T-cell (primary cell): ENCODE data around the gene PRSS16. TPM values are rescaled to one million over a fixed set of nuclear protein-coding genes. Genes with fewer than 3 reads are reported as not detected.

ENCODE experiments used
- ATAC-seq, 4 experiments: fragments of 200-7000 bp in 3 of 4; fragments of 150-1000 bp in 1 of 4; cut with Tn5 transposase; replicated peaks in 1 of 4; 1 replicate in 3 of 4; 2 replicates in 1 of 4; pipeline ENCODE4 v1.10.0; 2021; ENCODE audit warnings: moderate library complexity in 3 of 4, mild to moderate bottlenecking in 2 of 4, moderate number of reproducible peaks in 1 of 4
- CTCF ChIA-PET, 2 donors: fragments of 300-600 bp; sonication (Branson Sonifier 250); formaldehyde crosslinking; loops; one replicate each; lab custom pipeline; 2022; ENCODE audit warnings: antibody characterized with exemption in 2 of 2; lab: Charles Lee
- POLR2A ChIA-PET, 2 donors: fragments of 300-600 bp; sonication (Branson Sonifier 250); formaldehyde crosslinking; loops; one replicate each; lab custom pipeline; 2022; ENCODE audit warnings: antibody characterized with exemption in 2 of 2; lab: Charles Lee
- DNase-seq, 35 experiments: peaks; one replicate each; pipeline versions ENCODE4 v3.0.0 to v3.0.0-alpha.2; 2013 to 2023
- H3K27ac ChIP-seq: one replicate; pipeline ENCODE4 v1.5.1; 2013; ENCODE audit warnings: low read length
- H3K27me3 ChIP-seq, 2 experiments: replicated peaks in 1 of 2; 1 replicate in 1 of 2; 2 replicates in 1 of 2; pipeline versions ENCODE4 v1.6.1 to v1.7.0; 2013; ENCODE audit warnings: low read length in 1 of 2, mixed read lengths in 1 of 2; ENCODE audit not compliant: control insufficient read depth in 2 of 2, insufficient read depth in 2 of 2; ENCODE audit errors: extremely low read depth in 1 of 2
- H3K36me3 ChIP-seq, 2 donors: 1 replicate in 1 of 2; 2 replicates in 1 of 2; pipeline versions ENCODE4 v1.6.1 to v1.7.0; 2013; ENCODE audit warnings: low read length in 1 of 2; ENCODE audit not compliant: control insufficient read depth in 2 of 2, insufficient read depth in 1 of 2; ENCODE audit errors: extremely low read depth in 1 of 2
- H3K4me1 ChIP-seq, 2 experiments: 1 replicate in 1 of 2; 2 replicates in 1 of 2; pipeline versions ENCODE4 v1.6.1 to v1.7.0; 2013; ENCODE audit warnings: low read length in 2 of 2, mixed read lengths in 1 of 2; ENCODE audit not compliant: insufficient read depth in 2 of 2, control insufficient read depth in 1 of 2; ENCODE audit errors: extremely low read depth in 1 of 2
- H3K4me3 ChIP-seq, 2 donors: 1 replicate in 1 of 2; 2 replicates in 1 of 2; pipeline versions ENCODE4 v1.5.1 to v1.7.0; 2013; ENCODE audit warnings: mild to moderate bottlenecking in 2 of 2, low read length in 1 of 2, moderate library complexity in 1 of 2; ENCODE audit not compliant: control insufficient read depth in 1 of 2; ENCODE audit errors: extremely low read depth in 1 of 2
- H3K9me3 ChIP-seq: 2 replicates; pipeline ENCODE4 v1.7.0; 2013
- H3K27ac Mint-ChIP-seq, 2 donors: one replicate each; pipeline ENCODE4 v1.8.0; 2020 to 2021; ENCODE audit warnings: mild to moderate bottlenecking in 2 of 2, mixed read lengths in 2 of 2
- H3K27me3 Mint-ChIP-seq, 2 donors: one replicate each; pipeline ENCODE4 v1.8.0; 2021 to 2022; ENCODE audit warnings: mixed read lengths in 2 of 2
- H3K36me3 Mint-ChIP-seq: one replicate; pipeline ENCODE4 v1.8.0; 2021; ENCODE audit warnings: mixed read lengths
- H3K4me1 Mint-ChIP-seq, 3 donors: one replicate each; pipeline ENCODE4 v1.8.0; 2020 to 2022; ENCODE audit warnings: mixed read lengths in 3 of 3, mild to moderate bottlenecking in 1 of 3
- H3K4me3 Mint-ChIP-seq, 3 donors: one replicate each; pipeline ENCODE4 v1.8.0; 2020 to 2022; ENCODE audit warnings: mild to moderate bottlenecking in 3 of 3, mixed read lengths in 3 of 3, moderate library complexity in 3 of 3
- H3K9me3 Mint-ChIP-seq, 3 donors: one replicate each; pipeline ENCODE4 v1.8.0; 2020 to 2022; ENCODE audit warnings: mixed read lengths in 3 of 3
- WGBS: methylation state at CpG from one replicate; pipeline ENCODE4 v1.1.5; 2013; ENCODE audit warnings: missing lambda C conversion rate; ENCODE audit not compliant: insufficient coverage; 5-methylcytosine and 5-hydroxymethylcytosine counted together
- total RNA-seq, 35 experiments: library from RNA in 6 of 35; stranded (reverse) in 6 of 35; fragments of 120-200 nt in 1 of 35; gene quantifications; one replicate each; pipeline versions ENCODE4 v1.2.1 to v1.2.4 and lab custom pipeline; 2013 to 2026

PRSS16 gene
- total RNA-seq, 5 donors from 2014 or later (not counting 1 experiment from before 2014, with no cell fraction given) = 0.43 to 3.2 (median 2.1) TPM

DNA sequence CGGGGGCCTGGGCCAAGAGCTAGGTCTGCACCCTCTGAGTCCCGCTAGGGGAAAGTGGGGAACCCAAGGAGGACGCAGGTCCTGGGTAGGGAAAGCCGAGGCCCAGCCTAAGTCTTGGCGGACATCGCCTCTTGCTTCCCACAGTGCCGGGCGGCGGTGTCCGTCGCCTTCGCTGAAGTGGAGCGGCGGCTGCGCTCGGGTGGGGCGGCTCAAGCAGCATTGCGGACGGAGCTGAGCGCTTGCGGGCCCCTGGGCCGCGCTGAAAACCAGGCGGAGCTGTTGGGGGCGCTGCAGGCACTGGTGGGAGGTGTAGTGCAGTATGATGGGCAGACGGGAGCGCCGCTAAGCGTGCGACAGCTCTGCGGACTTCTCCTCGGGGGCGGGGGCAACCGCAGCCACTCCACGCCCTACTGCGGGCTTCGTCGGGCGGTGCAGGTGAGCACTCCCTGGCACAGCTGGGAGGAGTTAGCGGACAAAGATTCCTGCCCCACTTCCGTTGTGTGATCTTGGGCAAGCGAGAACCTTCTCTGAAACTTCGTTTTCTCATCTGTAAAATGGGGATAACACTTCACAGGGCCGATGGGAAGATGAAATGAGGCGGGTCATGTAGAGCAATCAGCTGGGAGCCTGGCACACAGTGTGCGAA, 4.2 kb downstream of the PRSS16 start:
- no peak overlapping the region for H3K27ac ChIP-seq
- no peak overlapping the region for H3K27ac Mint-ChIP-seq
- peak; percentile 81 to 92 (median 86) for ATAC-seq
- ChIA-PET POLR2A (no interaction called here), CTCF (interaction anchor here in 1 of 2 donors (0.7 kb wide), 1 partner anchor 125 kb away, joined by 7 read pairs; no protein-coding TSS in a partner anchor)
- H3K9me3 ChIP-seq = no peaks in the 10 kb centered on the region
- H3K9me3 Mint-ChIP-seq = no peaks in the 10 kb centered on the region
- peak; percentile 19 to 82 (median 49) for DNase-seq
- H3K27me3 Mint-ChIP-seq = peaks cover 53 to 69% of the 10 kb centered on the region in 2 donors
- WGBS = 5% methylated on average over 45 of the region's 46 CpGs
- no peaks in the 10 kb centered on the region for H3K36me3 ChIP-seq
- H3K4me3 Mint-ChIP-seq = peak overlapping the region; percentile 82 to 90 (median 84)
- H3K4me1 ChIP-seq = peaks cover 0 to 20% of the 10 kb centered on the region in 2 experiments
- peak overlapping the region; percentile 49 to 64 for H3K4me3 ChIP-seq
- peaks cover 28 to 52% of the 10 kb centered on the region in 2 experiments for H3K27me3 ChIP-seq
- H3K4me1 Mint-ChIP-seq = peaks cover 6 to 15% (median 12%) of the 10 kb centered on the region in 3 donors
- H3K36me3 Mint-ChIP-seq = no peaks in the 10 kb centered on the region

DNA sequence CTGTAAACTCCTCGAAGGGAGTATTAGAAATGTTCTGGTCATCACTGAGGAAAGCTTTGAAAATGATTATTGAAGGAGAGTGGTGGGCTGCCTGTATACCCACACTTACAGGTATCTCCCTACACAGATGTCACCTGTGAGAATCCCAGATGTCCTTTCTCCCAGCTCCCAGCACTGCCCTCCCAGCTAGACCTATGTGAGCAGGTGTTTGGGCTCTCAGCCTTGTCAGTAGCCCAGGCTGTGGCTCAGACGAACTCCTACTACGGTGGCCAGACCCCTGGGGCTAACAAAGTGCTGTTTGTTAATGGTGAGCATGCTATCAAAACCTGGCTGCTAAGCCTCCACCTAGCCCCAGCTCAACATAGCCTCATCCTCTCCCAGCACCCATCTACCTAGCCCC, 7.1 kb downstream of the PRSS16 start:
- Histone ChIP-seq H3K36me3 (no peaks in the 10 kb centered on the region), H3K27ac (no peak overlapping the region), H3K4me1 (peaks cover 0 to 20% of the 10 kb centered on the region in 2 experiments), H3K27me3 (peaks cover 20 to 51% of the 10 kb centered on the region in 2 experiments), H3K4me3 (no peak overlapping the region), H3K9me3 (no peaks in the 10 kb centered on the region)
- Mint-ChIP-seq H3K4me1 (peaks cover 6 to 15% (median 12%) of the 10 kb centered on the region in 3 donors), H3K9me3 (no peaks in the 10 kb centered on the region), H3K4me3 (no peak overlapping the region), H3K27me3 (peaks cover 69 to 89% of the 10 kb centered on the region in 2 donors), H3K27ac (no peak overlapping the region), H3K36me3 (no peaks in the 10 kb centered on the region)
- no peak for DNase-seq
- no CpG with 5 or more reads among the region's 3 CpGs for WGBS
- ChIA-PET POLR2A (interaction anchor here in 1 of 2 donors (0.6 kb wide), 1 partner anchor 90 kb away, joined by 3 read pairs; no protein-coding TSS in a partner anchor), CTCF (no interaction called here)
- no peak for ATAC-seq

DNA sequence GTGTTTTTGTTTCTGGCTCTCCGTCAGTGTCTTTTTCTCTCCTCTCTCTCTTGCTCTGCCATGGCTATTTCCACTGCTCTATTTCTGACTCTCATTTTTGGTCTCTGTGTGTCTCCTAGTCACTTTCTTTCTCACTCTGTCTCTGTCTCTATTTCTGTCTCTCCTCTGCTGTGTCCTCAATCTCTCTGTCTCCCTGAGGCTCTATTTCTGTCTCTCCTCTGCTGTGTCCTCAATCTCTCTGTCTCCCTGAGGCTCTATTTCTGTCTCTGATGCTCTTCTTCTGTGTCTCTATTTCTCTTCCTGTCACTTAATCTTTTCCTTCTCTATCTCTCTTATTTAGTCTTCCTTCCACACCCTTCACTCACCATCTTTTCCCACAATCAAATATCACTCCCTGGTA, 8.4 kb downstream of the PRSS16 start:
- 90% methylated on average over 1 of the region's 1 CpG for WGBS
- Mint-ChIP-seq H3K4me1 (peaks cover 5 to 12% (median 8%) of the 10 kb centered on the region in 3 donors), H3K27ac (no peak overlapping the region), H3K27me3 (peaks cover 70 to 90% of the 10 kb centered on the region in 2 donors), H3K9me3 (no peaks in the 10 kb centered on the region), H3K4me3 (no peak overlapping the region), H3K36me3 (no peaks in the 10 kb centered on the region)
- H3K27ac ChIP-seq = no peak overlapping the region
- H3K36me3 ChIP-seq = no peaks in the 10 kb centered on the region
- H3K9me3 ChIP-seq = no peaks in the 10 kb centered on the region
- no peak overlapping the region for H3K4me3 ChIP-seq
- ChIA-PET POLR2A (interaction anchor here in 1 of 2 donors (0.5 kb wide), 1 partner anchor 925 kb away, joined by 4 read pairs; no protein-coding TSS in a partner anchor), CTCF (no interaction called here)
- peaks cover 14 to 57% of the 10 kb centered on the region in 2 experiments for H3K27me3 ChIP-seq
- DNase-seq (no peak), ATAC-seq (no peak)
- peaks cover 0 to 21% of the 10 kb centered on the region in 2 experiments for H3K4me1 ChIP-seq

DNA sequence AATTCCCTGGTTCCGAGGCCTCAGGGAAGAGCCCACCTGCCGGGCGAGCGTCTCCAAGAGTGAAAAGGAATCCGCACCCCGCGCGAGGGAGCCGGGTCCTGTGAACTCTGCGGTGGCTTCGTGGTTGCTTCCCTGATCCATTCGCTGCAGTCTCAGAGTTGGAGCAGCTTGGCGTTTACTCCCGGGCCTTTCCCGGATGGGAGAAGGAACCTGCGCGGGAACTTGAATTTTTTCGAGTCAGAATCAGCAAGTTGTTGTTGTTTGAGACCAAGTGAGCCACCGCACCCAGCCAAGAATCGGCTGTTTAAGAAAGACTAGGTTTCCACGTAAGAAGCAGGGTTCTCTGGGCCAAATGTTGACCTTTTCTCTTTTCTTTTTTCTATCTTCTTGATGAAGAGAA, 12.9 kb downstream of the PRSS16 start:
- Mint-ChIP-seq H3K9me3 (no peaks in the 10 kb centered on the region), H3K4me1 (peaks cover 0 to 2% (median 0%) of the 10 kb centered on the region in 3 donors), H3K27me3 (peaks cover 63 to 90% of the 10 kb centered on the region in 2 donors), H3K36me3 (no peaks in the 10 kb centered on the region), H3K4me3 (no peak overlapping the region), H3K27ac (no peak overlapping the region)
- ChIA-PET POLR2A (no interaction called here), CTCF (no interaction called here)
- H3K36me3 ChIP-seq = no peaks in the 10 kb centered on the region
- peaks cover 8 to 50% of the 10 kb centered on the region in 2 experiments for H3K27me3 ChIP-seq
- no peaks in the 10 kb centered on the region for H3K9me3 ChIP-seq
- H3K27ac ChIP-seq = no peak overlapping the region
- 17% methylated on average over 18 of the region's 21 CpGs for WGBS
- H3K4me1 ChIP-seq = peaks cover 0 to 11% of the 10 kb centered on the region in 2 experiments
- ATAC-seq = no peak
- DNase-seq = no peak
- H3K4me3 ChIP-seq = no peak overlapping the region

DNA sequence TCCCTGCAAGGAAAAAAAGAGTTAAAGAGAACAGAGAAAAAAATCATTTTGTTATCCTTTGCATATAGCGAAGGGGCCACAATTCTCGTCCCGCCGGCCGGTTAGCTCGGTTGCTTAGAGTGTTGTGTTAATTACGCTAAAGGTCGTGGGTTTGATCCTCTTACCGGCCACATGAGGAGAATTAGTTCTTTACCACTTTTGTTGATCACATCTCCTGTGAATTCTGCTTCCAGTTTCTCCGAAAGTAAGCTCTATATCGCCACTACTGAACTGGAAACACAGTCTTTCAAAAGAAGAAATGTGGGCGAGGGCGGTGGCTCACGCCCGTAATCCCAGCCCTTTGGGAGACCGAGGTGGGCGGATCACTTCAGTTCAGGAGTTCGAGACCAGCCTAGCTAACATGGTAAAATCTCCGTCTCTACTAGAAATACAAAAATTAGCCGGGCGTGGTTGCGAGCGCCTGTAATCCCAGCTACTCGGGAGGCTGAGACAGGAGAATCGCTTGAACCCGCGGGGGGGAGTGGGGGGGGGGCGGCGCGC, 13.4 kb downstream of the PRSS16 start:
- DNase-seq = no peak
- H3K27me3 ChIP-seq = peaks cover 8 to 55% of the 10 kb centered on the region in 2 experiments
- no peak overlapping the region for H3K4me3 ChIP-seq
- Mint-ChIP-seq H3K9me3 (no peaks in the 10 kb centered on the region), H3K27ac (no peak overlapping the region), H3K36me3 (no peaks in the 10 kb centered on the region), H3K4me3 (no peak overlapping the region), H3K4me1 (peaks cover 0 to 2% (median 0%) of the 10 kb centered on the region in 3 donors), H3K27me3 (peaks cover 61 to 90% of the 10 kb centered on the region in 2 donors)
- no peaks in the 10 kb centered on the region for H3K36me3 ChIP-seq
- no peak overlapping the region for H3K27ac ChIP-seq
- ChIA-PET POLR2A (no interaction called here), CTCF (interaction anchor here in 1 of 2 donors (0.6 kb wide), 1 partner anchor 183 kb away, joined by 4 read pairs; no protein-coding TSS in a partner anchor)
- ATAC-seq = no peak
- H3K4me1 ChIP-seq = peaks cover 0 to 11% of the 10 kb centered on the region in 2 experiments
- H3K9me3 ChIP-seq = no peaks in the 10 kb centered on the region
- 9% methylated on average over 8 of the region's 30 CpGs for WGBS

DNA sequence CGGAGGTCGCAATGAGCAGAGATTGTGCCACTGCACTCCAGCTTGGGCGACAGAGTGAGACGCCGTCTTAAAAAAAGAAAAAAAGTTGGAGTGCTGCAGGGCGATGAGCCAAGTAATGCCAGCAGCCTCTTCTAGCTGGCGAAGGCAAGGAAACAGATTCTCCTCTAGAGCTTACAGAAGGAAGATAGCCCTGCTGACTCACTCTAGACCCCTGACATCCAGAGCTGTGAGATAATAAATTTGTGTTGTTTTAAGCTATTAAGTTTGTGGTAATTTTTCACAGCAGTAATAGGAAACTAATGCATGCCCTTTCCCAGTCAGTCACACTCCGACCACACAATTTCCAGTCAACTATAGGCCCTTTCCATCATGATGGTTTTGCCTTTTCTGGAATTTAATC, 16.4 kb downstream of the PRSS16 start:
- Mint-ChIP-seq H3K36me3 (no peaks in the 10 kb centered on the region), H3K4me3 (no peak overlapping the region), H3K9me3 (no peaks in the 10 kb centered on the region), H3K4me1 (peaks cover 0 to 2% (median 2%) of the 10 kb centered on the region in 3 donors), H3K27me3 (peaks cover 54 to 85% of the 10 kb centered on the region in 2 donors), H3K27ac (no peak overlapping the region)
- DNase-seq = no peak
- peaks cover 7 to 67% of the 10 kb centered on the region in 2 experiments for H3K27me3 ChIP-seq
- ATAC-seq = no peak
- ChIA-PET POLR2A (no interaction called here), CTCF (no interaction called here)
- no peak overlapping the region for H3K4me3 ChIP-seq
- WGBS = 86% methylated on average over 5 of the region's 8 CpGs
- no peaks in the 10 kb centered on the region for H3K36me3 ChIP-seq
- no peak overlapping the region for H3K27ac ChIP-seq
- H3K9me3 ChIP-seq = no peaks in the 10 kb centered on the region
- H3K4me1 ChIP-seq = peaks cover 0 to 11% of the 10 kb centered on the region in 2 experiments
